ENCODE data around the gene CRIM1.

The CRIM1 gene

GRCh38 chr2:36573165-36573564, 217.6 kb downstream of the CRIM1 start:
- TF ChIP-seq CTCF (IDR thresholded peaks at IDR 0.05) (no peak), ZFX (IDR thresholded peaks at IDR 0.05; ENCODE audit: borderline replicate concordance) (no peak)
- no peak overlapping the region for H3K27ac ChIP-seq

GRCh38 chr2:36574560-36574959, 219.0 kb downstream of the CRIM1 start:
- H3K27ac ChIP-seq, result no peak overlapping the region
- TF ChIP-seq CTCF (IDR thresholded peaks at IDR 0.05) (no peak), ZFX (IDR thresholded peaks at IDR 0.05; ENCODE audit: borderline replicate concordance) (no peak)

GRCh38 chr2:36577884-36578283, 222.3 kb downstream of the CRIM1 start:
- no peak for TF ChIP-seq CTCF (IDR thresholded peaks at IDR 0.05)
- TF ChIP-seq ZFX (IDR thresholded peaks at IDR 0.05; ENCODE audit: borderline replicate concordance), result no peak
- no peak overlapping the region for H3K27ac ChIP-seq

- no peak for TF ChIP-seq CTCF (IDR thresholded peaks at IDR 0.05)
- TF ChIP-seq ZFX (IDR thresholded peaks at IDR 0.05; ENCODE audit: borderline replicate concordance), result no peak
Observed at GRCh38 chr2:36578343-36579296, 223.0 kb downstream of the CRIM1 start.

GRCh38 chr2:36579297-36579664, 223.7 kb downstream of the CRIM1 start:
- TF ChIP-seq ZFX (IDR thresholded peaks at IDR 0.05; ENCODE audit: borderline replicate concordance), result no peak
- TF ChIP-seq CTCF (IDR thresholded peaks at IDR 0.05), result no peak
- H3K27ac ChIP-seq, result no peak overlapping the region

More at GRCh38 chr2:36578343-36579296, 223.0 kb downstream of the CRIM1 start:
- H3K27ac ChIP-seq, result no peak overlapping the region

- no peak overlapping the region for H3K27ac ChIP-seq
Observed at GRCh38 chr2:36582538-36582937, 227.0 kb downstream of the CRIM1 start.

More at GRCh38 chr2:36582538-36582937, 227.0 kb downstream of the CRIM1 start:
- TF ChIP-seq ZFX (IDR thresholded peaks at IDR 0.05; ENCODE audit: borderline replicate concordance) (no peak), CTCF (IDR thresholded peaks at IDR 0.05) (no peak)

All from 22Rv1 (cell line).